H1 (cell line): ENCODE measurements around the gene ETV1. TPM values are rescaled to one million over a fixed set of nuclear protein-coding genes. Genes with fewer than 3 reads are reported as not detected.

Experiments used
- CTCF ChIA-PET: fragments of 300-600 bp; sonication (Branson Sonifier 250); formaldehyde crosslinking; loops from one replicate; lab custom pipeline; 2021; ENCODE audit not compliant: partially characterized antibody; lab: Charles Lee
- POLR2A ChIA-PET: fragments of 300-600 bp; sonication (Branson Sonifier 250); formaldehyde crosslinking; loops from one replicate; lab custom pipeline; 2021; ENCODE audit warnings: inconsistent platforms; ENCODE audit not compliant: partially characterized antibody; lab: Charles Lee
- DNase-seq, 2 experiments: peaks; one replicate each; pipeline versions ENCODE4 v3.0.0 to v3.0.0-alpha.2; 2010 to 2022; ENCODE audit warnings: low spot score in 2 of 2, low read depth in 1 of 2, mixed read lengths in 1 of 2
- FAIRE-seq: peaks from 2 replicates; lab custom pipeline; 2011; peaks lifted over from hg19 to GRCh38; lab: Jason Lieb, UNC
- H2AFZ ChIP-seq: 2 replicates; pipeline ENCODE4 v1.8.1; 2012; ENCODE audit warnings: low read length, inconsistent platforms
- H2AK5ac ChIP-seq: 2 replicates; pipeline ENCODE4 v1.6.1; 2013; ENCODE audit warnings: low read depth, low read length
- H2BK120ac ChIP-seq: replicated peaks from 2 replicates; pipeline ENCODE3; 2013; ENCODE audit warnings: low read depth, low read length, inconsistent platforms
- H2BK12ac ChIP-seq: 2 replicates; pipeline ENCODE4 v1.6.1; 2013; ENCODE audit warnings: low read depth, low read length
- H2BK15ac ChIP-seq: 2 replicates; pipeline ENCODE4 v1.6.1; 2013; ENCODE audit warnings: low read length
- H2BK20ac ChIP-seq: 2 replicates; pipeline ENCODE4 v1.6.1; 2013; ENCODE audit warnings: low read length
- H2BK5ac ChIP-seq: 2 replicates; pipeline ENCODE4 v1.6.1; 2013; ENCODE audit warnings: low read depth, low read length
- H3K14ac ChIP-seq: 2 replicates; pipeline ENCODE4 v1.6.1; 2013; ENCODE audit warnings: inconsistent platforms; ENCODE audit not compliant: insufficient read length
- H3K18ac ChIP-seq: 2 replicates; pipeline ENCODE4 v1.6.1; 2013; ENCODE audit warnings: low read length; ENCODE audit errors: extremely low read depth
- H3K23ac ChIP-seq: 2 replicates; pipeline ENCODE4 v1.6.1; 2013; ENCODE audit warnings: inconsistent platforms; ENCODE audit not compliant: insufficient read length
- H3K23me2 ChIP-seq: 2 replicates; pipeline ENCODE4 v1.6.1; 2013; ENCODE audit warnings: low read depth, low read length
- H3K27ac ChIP-seq: 2 replicates; pipeline ENCODE4 v1.6.1; 2011; ENCODE audit warnings: low read depth, low read length, inconsistent platforms
- H3K27me3 ChIP-seq, 4 experiments: replicated peaks in 1 of 4; 1 replicate in 1 of 4; 2 replicates in 3 of 4; pipeline versions ENCODE4 v1.6.1 to v1.8.1; 2011 to 2013; ENCODE audit warnings: low read length in 3 of 4, mild to moderate bottlenecking in 3 of 4, inconsistent platforms in 2 of 4, mixed read lengths in 2 of 4, moderate library complexity in 1 of 4; ENCODE audit not compliant: control insufficient read depth in 3 of 4, insufficient read depth in 3 of 4; ENCODE audit errors: extremely low read depth in 1 of 4
- H3K36me3 ChIP-seq, 4 experiments: 2 replicates each; pipeline versions ENCODE4 v1.6.1 to v1.8.1; 2011 to 2013; ENCODE audit warnings: mild to moderate bottlenecking in 4 of 4, low read length in 3 of 4, moderate library complexity in 2 of 4, control low read depth in 1 of 4, inconsistent platforms in 1 of 4; ENCODE audit not compliant: insufficient read depth in 4 of 4, control insufficient read depth in 2 of 4
- H3K4ac ChIP-seq: replicated peaks from 2 replicates; pipeline ENCODE3; 2013; ENCODE audit warnings: low read length, low read depth, mixed read lengths, inconsistent platforms; ENCODE audit not compliant: insufficient read length
- H3K4me1 ChIP-seq, 4 experiments: replicated peaks in 1 of 4; 1 replicate in 1 of 4; 2 replicates in 3 of 4; pipeline versions ENCODE4 v1.6.1 to v1.8.1; 2011 to 2013; ENCODE audit warnings: low read length in 3 of 4, inconsistent platforms in 2 of 4, mixed read lengths in 1 of 4; ENCODE audit not compliant: insufficient read depth in 4 of 4, control insufficient read depth in 3 of 4
- H3K4me2 ChIP-seq, 2 experiments: 2 replicates each; pipeline versions ENCODE4 v1.6.1 to v1.8.1; 2011 to 2013; ENCODE audit warnings: low read depth in 2 of 2, low read length in 2 of 2, control low read depth in 1 of 2, inconsistent platforms in 1 of 2, mild to moderate bottlenecking in 1 of 2; ENCODE audit not compliant: insufficient read depth in 1 of 2
- H3K4me3 ChIP-seq, 4 experiments: fragments of 200-600, 300-600 bp in 1 of 4; sonication (generic), shearing (Covaris generic), sonication (Bioruptor Twin) in 1 of 4; 2 replicates each; pipeline versions ENCODE4 v1.5.1 to v1.8.1; 2011 to 2016; ENCODE audit warnings: low read length in 4 of 4, low read depth in 3 of 4, control low read depth in 2 of 4, inconsistent platforms in 2 of 4, mild to moderate bottlenecking in 2 of 4, mixed read lengths in 1 of 4, moderate library complexity in 1 of 4; ENCODE audit not compliant: insufficient read depth in 2 of 4; ENCODE audit errors: extremely low read depth in 1 of 4
- H3K56ac ChIP-seq: replicated peaks from 2 replicates; pipeline ENCODE3; 2013; ENCODE audit warnings: low read depth, mild to moderate bottlenecking, mixed read lengths, low read length, inconsistent platforms; ENCODE audit not compliant: insufficient read length
- H3K79me1 ChIP-seq: 2 replicates; pipeline ENCODE4 v1.6.1; 2013; ENCODE audit warnings: low read depth, low read length, control low read depth
- H3K79me2 ChIP-seq, 2 experiments: 2 replicates each; pipeline versions ENCODE4 v1.6.1 to v1.8.1; 2012 to 2013; ENCODE audit warnings: low read length in 2 of 2, mild to moderate bottlenecking in 2 of 2, inconsistent platforms in 1 of 2; ENCODE audit not compliant: insufficient read depth in 2 of 2, control insufficient read depth in 1 of 2
- H3K9ac ChIP-seq, 4 experiments: replicated peaks in 1 of 4; 1 replicate in 1 of 4; 2 replicates in 3 of 4; pipeline versions ENCODE4 v1.6.1 to v1.8.1; 2011 to 2013; ENCODE audit warnings: low read depth in 3 of 4, low read length in 3 of 4, control low read depth in 2 of 4, mild to moderate bottlenecking in 2 of 4, moderate library complexity in 2 of 4, inconsistent platforms in 1 of 4; ENCODE audit errors: extremely low read depth in 1 of 4
- H3K9me3 ChIP-seq, 2 experiments: 2 replicates each; pipeline versions ENCODE4 v1.6.1 to v1.8.1; 2012 to 2013; ENCODE audit warnings: mild to moderate bottlenecking in 2 of 2, moderate library complexity in 2 of 2, control low read depth in 1 of 2, inconsistent platforms in 1 of 2, low read depth in 1 of 2, low read length in 1 of 2, mixed read lengths in 1 of 2; ENCODE audit not compliant: insufficient read depth in 2 of 2
- H4K20me1 ChIP-seq, 2 experiments: replicated peaks in 1 of 2; 2 replicates each; pipeline versions ENCODE3 to v1.8.1; 2011 to 2013; ENCODE audit warnings: inconsistent platforms in 2 of 2, low read length in 2 of 2, mild to moderate bottlenecking in 1 of 2; ENCODE audit not compliant: insufficient read depth in 2 of 2, control insufficient read depth in 1 of 2
- H4K5ac ChIP-seq: 2 replicates; pipeline ENCODE4 v1.6.1; 2013; ENCODE audit warnings: low read length, low read depth, mixed read lengths, inconsistent platforms; ENCODE audit not compliant: insufficient read length
- H4K8ac ChIP-seq: 2 replicates; pipeline ENCODE4 v1.8.0; 2013; ENCODE audit warnings: mild to moderate bottlenecking, moderate library complexity, low read length, inconsistent platforms; ENCODE audit not compliant: insufficient read depth; ENCODE audit errors: extremely low read depth
- H4K91ac ChIP-seq: replicated peaks from 2 replicates; pipeline ENCODE3; 2013; ENCODE audit warnings: low read length, mixed read lengths, inconsistent platforms; ENCODE audit not compliant: insufficient read length
- RAD21 ChIP-seq, 2 experiments: IDR thresholded peaks in 1 of 2; conservative IDR thresholded peaks in 1 of 2; 2 replicates each; pipeline ENCODE4 v1.6.1; 2011; ENCODE audit warnings: low read depth in 2 of 2, low read length in 2 of 2, improper control_type of control experiment in 1 of 2, inconsistent platforms in 1 of 2, mild to moderate bottlenecking in 1 of 2, moderate library complexity in 1 of 2
- WGBS, 2 experiments: shearing (Covaris generic) in 1 of 2; methylation state at CpG; one replicate each; pipeline versions ENCODE4 v1.1.6 to v1.1.7; 2013 to 2015; ENCODE audit warnings: low lambda C conversion rate in 2 of 2, mixed read lengths in 2 of 2, inconsistent platforms in 1 of 2, low coverage in 1 of 2, missing lambda C conversion rate in 1 of 2; ENCODE audit not compliant: insufficient replicate concordance in 2 of 2, insufficient coverage in 1 of 2, insufficient read length in 1 of 2; ENCODE audit errors: extremely low coverage in 1 of 2, missing lambda C conversion rate in 1 of 2; 5-methylcytosine and 5-hydroxymethylcytosine counted together
- polyA plus RNA-seq, 7 experiments: library from polyadenylated mRNA; depleted of rRNA in 3 of 7; stranded (reverse) in 5 of 7; unstranded in 2 of 7; fragments of >200 nt in 5 of 7; fragments of 200-250 nt in 2 of 7; gene quantifications; 1 replicate in 5 of 7; 2 replicates in 1 of 7; 4 replicates in 1 of 7; pipeline versions ENCODE4 v1.2.1 to v1.2.3, GENCODE V29; 2011 to 2013; ENCODE audit warnings: missing spikeins in 2 of 7, mixed read lengths in 2 of 7
- total RNA-seq: library from RNA; stranded (reverse); fragmentation: NEBNext Ultra II Directional; extraction: Animal tissue kit (Norgen Biotek cat#: 25700); gene quantifications from 2 replicates; pipeline ENCODE4 v1.2.1, GENCODE V29; 2021

The ETV1 gene
- total and polyA plus RNA-seq, 2 of the 8 experiments (the other 6 are each of a cell fraction or from before 2014, with no cell fraction given): 58.3 to 91.2 TPM

GRCh38 chr7:13988065-13988464 lies 1.4 kb downstream of the ETV1 start:
- peaks cover 0 to 49% of the 10 kb centered on the region in 2 experiments; a peak in 2 of 4 replicates for H3K79me2 ChIP-seq
- DNase-seq (no peak), FAIRE-seq (no peak)
- no peak overlapping the region for H3K56ac ChIP-seq
- no peak overlapping the region for H3K14ac ChIP-seq
- H3K9ac ChIP-seq: peak overlapping the region in 2 of 4 experiments; percentile 39 to 45; a peak in 4 of 7 replicates
- no peak overlapping the region for H2AFZ ChIP-seq
- no peak overlapping the region for H4K8ac ChIP-seq
- peaks cover 14% of the 10 kb centered on the region for H3K23me2 ChIP-seq
- no peak overlapping the region for H2BK15ac ChIP-seq
- H2BK120ac ChIP-seq: no peak overlapping the region
- CTCF ChIA-PET: interaction anchor here (0.6 to 2.1 kb wide), 10 partner anchors 8 to 1868 kb away, joined by 3 to 9 read pairs (median 3); no protein-coding TSS in a partner anchor
- no peak overlapping the region for H3K23ac ChIP-seq
- H3K79me1 ChIP-seq: no peaks in the 10 kb centered on the region
- POLR2A ChIA-PET: interaction anchor here (0.6 to 4.1 kb wide), 7 partner anchors 7 to 516 kb away, joined by 3 to 48 read pairs (median 7); no protein-coding TSS in a partner anchor
- no peak overlapping the region for H4K91ac ChIP-seq
- H2BK20ac ChIP-seq: no peak overlapping the region
- H2BK5ac ChIP-seq: peak overlapping the region; percentile 61; the same call in 1 of the 2 replicates
- peaks cover 0 to 7% (median 0%) of the 10 kb centered on the region in 4 experiments; a peak in 1 of 8 replicates for H3K36me3 ChIP-seq
- no peak for TF ChIP-seq RAD21 (IDR thresholded peaks at IDR 0.05 in 1 of 2, conservative IDR thresholded peaks at IDR 0.05 in 1 of 2; ENCODE audit: low read depth in 2 of 2, low read length in 2 of 2)
- no peaks in the 10 kb centered on the region for H3K27me3 ChIP-seq
- no peaks in the 10 kb centered on the region for H4K20me1 ChIP-seq
- H3K4ac ChIP-seq: no peak overlapping the region
- H3K9me3 ChIP-seq: no peaks in the 10 kb centered on the region
- peak overlapping the region; percentile 86 to 99 for H3K4me2 ChIP-seq
- 5% methylated on average over 8 of the region's 8 CpGs; no CpG with 5 or more reads in 1 of the 2 experiments for WGBS, 2 experiments
- H2AK5ac ChIP-seq: no peak overlapping the region
- H4K5ac ChIP-seq: peak overlapping the region; percentile 47
- peak overlapping the region; percentile 42; the same call in 1 of the 2 replicates for H3K27ac ChIP-seq
- no peak overlapping the region; the same call in 1 of the 2 replicates for H3K18ac ChIP-seq
- no peak overlapping the region for H2BK12ac ChIP-seq
- H3K4me3 ChIP-seq: peak overlapping the region; percentile 75 to 85 (median 78)
- peaks cover 0 to 6% (median 4%) of the 10 kb centered on the region in 4 experiments; a peak in 4 of 7 replicates for H3K4me1 ChIP-seq
